Measurements from ENCODE around the gene FRMPD1.
"Not testable (repeated sequence)": the region's sequence is repeated elsewhere in the genome, so short reads cannot be mapped to it uniquely, and the experiment has no call there.

Gene FRMPD1

GRCh38 chr9:37650873-37651768 is at the start of gene FRMPD1:
TSS of gene FRMPD1 (plus strand) at chr9:37650954. CDS start at chr9:37692642, 41,688 bp downstream.
- Histone ChIP-seq H3K4me2 (peak within 1 kb of the TSS; percentile 94), H2AFZ (ENCODE audit: low read depth) (peak within 1 kb of the TSS; percentile 93), H3K36me3 (ENCODE audit: insufficient read depth) (no peaks in the 10 kb centered on the region), H3K4me1 (ENCODE audit: low read depth, poor library complexity, severe bottlenecking) (peaks cover 4% of the 10 kb centered on the region), H3K9ac (peak within 1 kb of the TSS; percentile 22; the same call in 1 of the 2 replicates), H3K27ac (no peak within 1 kb of the TSS), H4K20me1 (ENCODE audit: insufficient read depth) (no peaks in the 10 kb centered on the region), H3K79me2 (ENCODE audit: insufficient read depth, low read depth) (no peaks in the 10 kb centered on the region), H3K4me3 (IDR thresholded peaks at IDR 0.05; ENCODE audit: insufficient read depth, low read depth, low read length) (no peak within 1 kb of the TSS), H3K27me3 (ENCODE audit: insufficient read depth, low read depth) (peaks cover 3% of the 10 kb centered on the region; the same call in 1 of the 2 replicates)
- TF ChIP-seq CTCF (conservative IDR thresholded peaks at IDR 0.05; ENCODE audit: low read depth, low read length): no peak

GRCh38 chr9:37602061-37602460 is 48.7 kb upstream of the FRMPD1 start:
- H3K27ac ChIP-seq; H3K27me3 ChIP-seq (ENCODE audit: insufficient read depth, low read depth); H4K20me1 ChIP-seq (ENCODE audit: insufficient read depth); H3K4me2 ChIP-seq; H2AFZ ChIP-seq (ENCODE audit: low read depth); H3K4me1 ChIP-seq (ENCODE audit: low read depth, poor library complexity, severe bottlenecking); H3K4me3 ChIP-seq (IDR thresholded peaks at IDR 0.05; ENCODE audit: insufficient read depth, low read depth, low read length); H3K36me3 ChIP-seq (ENCODE audit: insufficient read depth); H3K79me2 ChIP-seq (ENCODE audit: insufficient read depth, low read depth); H3K9ac ChIP-seq: not testable (repeated sequence)

- Histone ChIP-seq H3K27ac (no peak overlapping the region), H3K4me2 (no peak overlapping the region), H3K4me3 (IDR thresholded peaks at IDR 0.05; ENCODE audit: insufficient read depth, low read depth, low read length) (no peak overlapping the region), H2AFZ (ENCODE audit: low read depth) (no peak overlapping the region), H3K27me3 (ENCODE audit: insufficient read depth, low read depth) (no peaks in the 10 kb centered on the region), H4K20me1 (ENCODE audit: insufficient read depth) (no peaks in the 10 kb centered on the region), H3K4me1 (ENCODE audit: low read depth, poor library complexity, severe bottlenecking) (no peaks in the 10 kb centered on the region), H3K9ac (no peak overlapping the region), H3K79me2 (ENCODE audit: insufficient read depth, low read depth) (no peaks in the 10 kb centered on the region), H3K36me3 (ENCODE audit: insufficient read depth) (no peaks in the 10 kb centered on the region)
- no peak for TF ChIP-seq CTCF (conservative IDR thresholded peaks at IDR 0.05; ENCODE audit: low read depth, low read length)
Measured at GRCh38 chr9:37602817-37603216, 47.9 kb upstream of the FRMPD1 start.

- Histone ChIP-seq H2AFZ (ENCODE audit: low read depth) (no peak overlapping the region), H3K27ac (no peak overlapping the region), H4K20me1 (ENCODE audit: insufficient read depth) (no peaks in the 10 kb centered on the region), H3K4me1 (ENCODE audit: low read depth, poor library complexity, severe bottlenecking) (no peaks in the 10 kb centered on the region), H3K79me2 (ENCODE audit: insufficient read depth, low read depth) (no peaks in the 10 kb centered on the region), H3K4me2 (no peak overlapping the region), H3K36me3 (ENCODE audit: insufficient read depth) (no peaks in the 10 kb centered on the region), H3K27me3 (ENCODE audit: insufficient read depth, low read depth) (no peaks in the 10 kb centered on the region), H3K4me3 (IDR thresholded peaks at IDR 0.05; ENCODE audit: insufficient read depth, low read depth, low read length) (no peak overlapping the region), H3K9ac (no peak overlapping the region)
- no peak for TF ChIP-seq CTCF (conservative IDR thresholded peaks at IDR 0.05; ENCODE audit: low read depth, low read length)
Measured at GRCh38 chr9:37604296-37604695, 46.5 kb upstream of the FRMPD1 start.

GRCh38 chr9:37608250-37608649 is 42.5 kb upstream of the FRMPD1 start:
- H3K79me2 ChIP-seq (ENCODE audit: insufficient read depth, low read depth): no peaks in the 10 kb centered on the region
- H3K36me3 ChIP-seq (ENCODE audit: insufficient read depth): no peaks in the 10 kb centered on the region
- H4K20me1 ChIP-seq (ENCODE audit: insufficient read depth): no peaks in the 10 kb centered on the region
- no peaks in the 10 kb centered on the region for H3K27me3 ChIP-seq (ENCODE audit: insufficient read depth, low read depth)
- no peak for TF ChIP-seq CTCF (conservative IDR thresholded peaks at IDR 0.05; ENCODE audit: low read depth, low read length)
- H3K9ac ChIP-seq: no peak overlapping the region
- H3K4me2 ChIP-seq: no peak overlapping the region
- H2AFZ ChIP-seq (ENCODE audit: low read depth): no peak overlapping the region
- H3K4me3 ChIP-seq (IDR thresholded peaks at IDR 0.05; ENCODE audit: insufficient read depth, low read depth, low read length): no peak overlapping the region
- H3K27ac ChIP-seq: no peak overlapping the region
- H3K4me1 ChIP-seq (ENCODE audit: low read depth, poor library complexity, severe bottlenecking): no peaks in the 10 kb centered on the region

Data from KMS-11 (cell line).